Mesenchymal stem cell (in vitro differentiated cells and primary cell): ENCODE data around the gene MAGED2.

ENCODE experiments used
- DNase-seq: peaks from one replicate; pipeline ENCODE4 v3.0.0-alpha.2; 2013
- H2AFZ ChIP-seq: one replicate; pipeline ENCODE4 v1.6.1; 2013; ENCODE audit warnings: low read depth, mild to moderate bottlenecking, control low read depth, inconsistent platforms, low read length, moderate library complexity
- H2AK5ac ChIP-seq: 2 replicates; pipeline ENCODE4 v1.6.1; 2013; ENCODE audit warnings: low read length, moderate library complexity, mild to moderate bottlenecking, inconsistent platforms; ENCODE audit not compliant: severe bottlenecking
- H2BK120ac ChIP-seq: one replicate; pipeline ENCODE4 v1.6.1; 2013; ENCODE audit warnings: low read depth, mild to moderate bottlenecking, inconsistent platforms, low read length, moderate library complexity
- H2BK12ac ChIP-seq, 2 experiments: one replicate each; pipeline ENCODE4 v1.6.1; 2013; ENCODE audit warnings: inconsistent platforms in 2 of 2, low read length in 2 of 2, mild to moderate bottlenecking in 2 of 2, moderate library complexity in 2 of 2, control low read depth in 1 of 2
- H2BK15ac ChIP-seq: one replicate; pipeline ENCODE4 v1.6.1; 2013; ENCODE audit warnings: mild to moderate bottlenecking, low read depth, inconsistent platforms; ENCODE audit not compliant: poor library complexity, severe bottlenecking
- H2BK5ac ChIP-seq: 2 replicates; pipeline ENCODE4 v1.6.1; 2013; ENCODE audit warnings: low read depth, mild to moderate bottlenecking, low read length, control low read depth, inconsistent platforms; ENCODE audit not compliant: poor library complexity, severe bottlenecking
- H3K14ac ChIP-seq, 2 experiments: one replicate each; pipeline ENCODE4 v1.6.1; 2013; ENCODE audit warnings: inconsistent platforms in 2 of 2, low read length in 2 of 2, control low read depth in 1 of 2, mild to moderate bottlenecking in 1 of 2, moderate library complexity in 1 of 2
- H3K18ac ChIP-seq, 2 experiments: one replicate each; pipeline ENCODE4 v1.6.1; 2013; ENCODE audit warnings: inconsistent platforms in 2 of 2, low read length in 2 of 2, control low read depth in 1 of 2, low read depth in 1 of 2, mild to moderate bottlenecking in 1 of 2
- H3K23ac ChIP-seq, 2 experiments: one replicate each; pipeline ENCODE4 v1.6.1; 2013; ENCODE audit warnings: inconsistent platforms in 2 of 2, low read length in 2 of 2, mild to moderate bottlenecking in 2 of 2, moderate library complexity in 2 of 2, control low read depth in 1 of 2
- H3K27ac ChIP-seq: 2 replicates; pipeline ENCODE4 v1.5.1; 2013; ENCODE audit warnings: mild to moderate bottlenecking, moderate library complexity, low read length, control low read depth, inconsistent platforms; ENCODE audit not compliant: poor library complexity, severe bottlenecking
- H3K27me3 ChIP-seq, 2 experiments: 2 replicates each; pipeline versions ENCODE4 v1.6.1 to v1.7.0; 2013; ENCODE audit warnings: low read length in 2 of 2, mild to moderate bottlenecking in 2 of 2, moderate library complexity in 2 of 2, control low read depth in 1 of 2, inconsistent platforms in 1 of 2; ENCODE audit not compliant: control insufficient read depth in 1 of 2, insufficient read depth in 1 of 2
- H3K36me3 ChIP-seq, 2 experiments: 2 replicates each; pipeline versions ENCODE4 v1.6.1 to v1.7.0; 2013; ENCODE audit warnings: low read length in 2 of 2, control low read depth in 1 of 2, inconsistent platforms in 1 of 2, low read depth in 1 of 2, mild to moderate bottlenecking in 1 of 2; ENCODE audit not compliant: insufficient read depth in 2 of 2, control insufficient read depth in 1 of 2
- H3K4ac ChIP-seq, 2 experiments: one replicate each; pipeline ENCODE4 v1.6.1; 2013; ENCODE audit warnings: inconsistent platforms in 2 of 2, low read length in 2 of 2, mild to moderate bottlenecking in 2 of 2, moderate library complexity in 2 of 2, control low read depth in 1 of 2, low read depth in 1 of 2
- H3K4me1 ChIP-seq: 2 replicates; pipeline ENCODE4 v1.6.1; 2013; ENCODE audit warnings: low read depth, low read length, control low read depth; ENCODE audit not compliant: control insufficient read depth, insufficient read depth
- H3K4me2 ChIP-seq: 2 replicates; pipeline ENCODE4 v1.6.1; 2013; ENCODE audit warnings: low read length, mild to moderate bottlenecking, inconsistent platforms; ENCODE audit not compliant: poor library complexity, severe bottlenecking
- H3K4me3 ChIP-seq, 2 experiments: 2 replicates each; pipeline versions ENCODE4 v1.5.1 to v1.7.0; 2013; ENCODE audit warnings: low read length in 2 of 2, mild to moderate bottlenecking in 2 of 2, control low read depth in 1 of 2, low read depth in 1 of 2; ENCODE audit not compliant: insufficient read depth in 1 of 2
- H3K79me1 ChIP-seq: replicated peaks from 2 replicates; pipeline ENCODE4 v1.6.1; 2013; ENCODE audit warnings: mild to moderate bottlenecking, control low read depth, low read length, inconsistent platforms; ENCODE audit not compliant: poor library complexity, severe bottlenecking
- H3K9ac ChIP-seq: 2 replicates; pipeline ENCODE4 v1.7.0; 2013; ENCODE audit warnings: mild to moderate bottlenecking, low read length, moderate library complexity
- H3K9me3 ChIP-seq: 2 replicates; pipeline ENCODE4 v1.7.0; 2013; ENCODE audit warnings: mild to moderate bottlenecking, low read length; ENCODE audit not compliant: control insufficient read depth
- H4K8ac ChIP-seq: one replicate; pipeline ENCODE4 v1.6.1; 2013; ENCODE audit warnings: inconsistent platforms, mild to moderate bottlenecking, low read length, moderate library complexity
- H4K91ac ChIP-seq: one replicate; pipeline ENCODE4 v1.6.1; 2013; ENCODE audit warnings: mild to moderate bottlenecking, low read length, inconsistent platforms
- WGBS: methylation state at CpG from one replicate; pipeline ENCODE4 v1.1.7; 2013; ENCODE audit warnings: mixed read lengths; 5-methylcytosine and 5-hydroxymethylcytosine counted together

The MAGED2 gene

GRCh38 chrX:54798137-54798536 is 9.4 kb upstream of the MAGED2 start, which contains the start of gene ITIH6:
Gene ITIH6 (minus strand): TSS chrX:54798255. CDS start chrX:54798210, 45 bp downstream.
- Histone ChIP-seq H2AFZ (no peak within 1 kb of the TSS), H2BK5ac (no peak within 1 kb of the TSS), H3K14ac (no peak within 1 kb of the TSS), H3K9ac (no peak within 1 kb of the TSS), H3K4me1 (no peaks in the 10 kb centered on the region), H2AK5ac (no peak within 1 kb of the TSS), H3K27ac (no peak within 1 kb of the TSS), H3K36me3 (no peaks in the 10 kb centered on the region), H3K4ac (no peak within 1 kb of the TSS), H4K91ac (no peak within 1 kb of the TSS), H3K79me1 (no peaks in the 10 kb centered on the region), H3K9me3 (no peaks in the 10 kb centered on the region), H2BK12ac (no peak within 1 kb of the TSS), H3K18ac (no peak within 1 kb of the TSS), H3K27me3 (peaks cover 6 to 64% of the 10 kb centered on the region in 2 experiments), H2BK15ac (no peak within 1 kb of the TSS), H3K23ac (no peak within 1 kb of the TSS), H4K8ac (no peak within 1 kb of the TSS), H2BK120ac (no peak within 1 kb of the TSS), H3K4me3 (no peak within 1 kb of the TSS), H3K4me2 (no peak within 1 kb of the TSS)
- no CpG with 5 or more reads among the region's 2 CpGs for WGBS
- peak; percentile 10 for DNase-seq

- no peak overlapping the region for H3K4ac ChIP-seq
- H2AFZ ChIP-seq, result no peak overlapping the region
- H3K14ac ChIP-seq, result no peak overlapping the region
- no peak overlapping the region for H3K23ac ChIP-seq
- no peaks in the 10 kb centered on the region for H3K36me3 ChIP-seq
- no peak overlapping the region for H3K4me2 ChIP-seq
- no peak overlapping the region for H4K8ac ChIP-seq
- H2BK12ac ChIP-seq, result no peak overlapping the region
- no peak overlapping the region for H4K91ac ChIP-seq
- H3K9me3 ChIP-seq, result no peaks in the 10 kb centered on the region
- H3K27me3 ChIP-seq, result peaks cover 6 to 67% of the 10 kb centered on the region in 2 experiments
- no peak overlapping the region for H2BK5ac ChIP-seq
- 78% methylated on average over 2 of the region's 2 CpGs for WGBS
- no peaks in the 10 kb centered on the region for H3K4me1 ChIP-seq
- H3K18ac ChIP-seq, result no peak overlapping the region
- H3K27ac ChIP-seq, result no peak overlapping the region
- no peak overlapping the region for H2BK120ac ChIP-seq
- no peak overlapping the region for H3K9ac ChIP-seq
- H2BK15ac ChIP-seq, result no peak overlapping the region
- DNase-seq, result no peak
- no peak overlapping the region for H3K4me3 ChIP-seq
- H3K79me1 ChIP-seq, result no peaks in the 10 kb centered on the region
- H2AK5ac ChIP-seq, result no peak overlapping the region
Measured at GRCh38 chrX:54799046-54799445, 8.5 kb upstream of the MAGED2 start.

- peak overlapping the region; percentile 95 for H3K9ac ChIP-seq
- 0% methylated on average over 23 of the region's 23 CpGs for WGBS
- peak overlapping the region; percentile 97 for H3K27ac ChIP-seq
- peak; percentile 62 for DNase-seq
- H3K4me3 ChIP-seq, result peak overlapping the region; percentile 69 to 88
- no peak overlapping the region for H2BK12ac ChIP-seq
- peak overlapping the region; percentile 59 to 64 for H3K4ac ChIP-seq
- H3K4me2 ChIP-seq, result peak overlapping the region; percentile 65
- no peak overlapping the region for H3K14ac ChIP-seq
- peak overlapping the region; percentile 67 to 89 for H3K18ac ChIP-seq
- peak overlapping the region; percentile 18 for H4K91ac ChIP-seq
- H2AFZ ChIP-seq, result no peak overlapping the region
- H3K79me1 ChIP-seq, result peaks cover 5% of the 10 kb centered on the region
- no peak overlapping the region for H2AK5ac ChIP-seq
- no peak overlapping the region for H2BK120ac ChIP-seq
- H3K23ac ChIP-seq, result no peak overlapping the region
- no peak overlapping the region for H4K8ac ChIP-seq
- peak overlapping the region; percentile 9 for H2BK5ac ChIP-seq
- H2BK15ac ChIP-seq, result no peak overlapping the region
- H3K36me3 ChIP-seq, result peaks cover 31 to 32% of the 10 kb centered on the region in 2 experiments
- H3K27me3 ChIP-seq, result peaks cover 3 to 34% of the 10 kb centered on the region in 2 experiments
- H3K9me3 ChIP-seq, result no peaks in the 10 kb centered on the region
- peaks cover 14% of the 10 kb centered on the region for H3K4me1 ChIP-seq
Measured at GRCh38 chrX:54808109-54808604, 612 bp downstream of the MAGED2 start.

GRCh38 chrX:54808605-54809483 is 1.3 kb downstream of the MAGED2 start:
- WGBS, result 0% methylated on average over 35 of the region's 38 CpGs
- Histone ChIP-seq H3K4ac (peak overlapping the region in 1 of 2 experiments; percentile 97), H3K4me1 (peaks cover 14% of the 10 kb centered on the region)

More at GRCh38 chrX:54808605-54809483, 1.3 kb downstream of the MAGED2 start:
- Histone ChIP-seq H3K23ac (peak overlapping the region in 1 of 2 experiments; percentile 46), H4K91ac (peak overlapping the region; percentile 91), H3K27ac (peak overlapping the region; percentile 97), H3K18ac (peak overlapping the region; percentile 62 to 71), H3K4me3 (peak overlapping the region; percentile 69 to 88), H2AFZ (no peak overlapping the region), H3K14ac (peak overlapping the region in 1 of 2 experiments; percentile 26), H3K9me3 (no peaks in the 10 kb centered on the region), H4K8ac (peak overlapping the region; percentile 61), H2BK120ac (no peak overlapping the region), H2BK5ac (no peak overlapping the region), H3K4me2 (peak overlapping the region; percentile 53), H2AK5ac (no peak overlapping the region), H3K36me3 (peaks cover 32 to 39% of the 10 kb centered on the region in 2 experiments), H3K27me3 (peaks cover 3 to 27% of the 10 kb centered on the region in 2 experiments), H3K79me1 (peaks cover 7% of the 10 kb centered on the region), H3K9ac (peak overlapping the region; percentile 95), H2BK12ac (peak overlapping the region in 1 of 2 experiments; percentile 3), H2BK15ac (no peak overlapping the region)
- DNase-seq, result peak; percentile 96
